Thyroid gland (tissue), 4 donors: ENCODE data around the gene LELP1.

ENCODE experiments used
- POLR2A ChIP-seq, 2 donors: fragments of 450-650 bp; IDR thresholded peaks; one replicate each; pipeline ENCODE4 v1.6.1; 2017; ENCODE audit warnings: antibody characterized with exemption in 2 of 2, mild to moderate bottlenecking in 2 of 2, moderate library complexity in 1 of 2
- TF ChIP-seq, protein P1 (sequence below), 6 experiments: fragments of 200-600 bp in 3 of 6; fragments of 450-650 bp in 3 of 6; sonication (generic) in 3 of 6; IDR thresholded peaks; one replicate each; pipeline ENCODE4 v1.5.1; 2016 to 2019; ENCODE audit warnings: antibody characterized with exemption in 6 of 6, mild to moderate bottlenecking in 2 of 6, inconsistent platforms in 1 of 6, moderate library complexity in 1 of 6

DNA sequence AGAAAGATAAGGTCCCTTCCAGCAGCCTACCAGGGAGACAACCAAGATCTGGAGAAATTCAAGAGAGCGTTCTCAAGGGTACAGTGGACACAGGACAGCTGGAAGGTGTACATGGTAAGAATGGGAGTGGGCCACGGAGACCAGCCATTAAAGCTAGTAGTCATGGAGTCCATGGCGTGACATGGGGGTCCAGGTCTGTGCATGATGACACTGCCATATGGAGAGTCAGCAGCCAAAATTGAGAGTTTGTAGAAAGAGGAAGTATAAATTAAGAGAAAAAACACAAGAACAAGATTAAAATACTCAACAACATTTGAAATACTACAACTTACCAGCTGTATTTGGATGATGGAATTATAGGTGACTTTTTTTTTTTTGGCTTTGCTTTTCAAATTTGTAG lies 48.3 kb downstream of the LELP1 start:
- TF ChIP-seq POLR2A (IDR thresholded peaks at IDR 0.05), result no peak
- TF ChIP-seq, protein P1, sequence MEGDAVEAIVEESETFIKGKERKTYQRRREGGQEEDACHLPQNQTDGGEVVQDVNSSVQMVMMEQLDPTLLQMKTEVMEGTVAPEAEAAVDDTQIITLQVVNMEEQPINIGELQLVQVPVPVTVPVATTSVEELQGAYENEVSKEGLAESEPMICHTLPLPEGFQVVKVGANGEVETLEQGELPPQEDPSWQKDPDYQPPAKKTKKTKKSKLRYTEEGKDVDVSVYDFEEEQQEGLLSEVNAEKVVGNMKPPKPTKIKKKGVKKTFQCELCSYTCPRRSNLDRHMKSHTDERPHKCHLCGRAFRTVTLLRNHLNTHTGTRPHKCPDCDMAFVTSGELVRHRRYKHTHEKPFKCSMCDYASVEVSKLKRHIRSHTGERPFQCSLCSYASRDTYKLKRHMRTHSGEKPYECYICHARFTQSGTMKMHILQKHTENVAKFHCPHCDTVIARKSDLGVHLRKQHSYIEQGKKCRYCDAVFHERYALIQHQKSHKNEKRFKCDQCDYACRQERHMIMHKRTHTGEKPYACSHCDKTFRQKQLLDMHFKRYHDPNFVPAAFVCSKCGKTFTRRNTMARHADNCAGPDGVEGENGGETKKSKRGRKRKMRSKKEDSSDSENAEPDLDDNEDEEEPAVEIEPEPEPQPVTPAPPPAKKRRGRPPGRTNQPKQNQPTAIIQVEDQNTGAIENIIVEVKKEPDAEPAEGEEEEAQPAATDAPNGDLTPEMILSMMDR (IDR thresholded peaks at IDR 0.05), result no peak
